ENCODE measurements around the gene DDX10.

The DDX10 gene

GRCh38 chr11:108793138-108793537 is 128.3 kb downstream of the DDX10 start:
- no peak overlapping the region for H2BK12ac ChIP-seq (ENCODE audit: low read length)
- no peak overlapping the region for H3K27ac ChIP-seq (replicated peaks; ENCODE audit: low read length)
- H3K18ac ChIP-seq (ENCODE audit: low read length): no peak overlapping the region
- no peak overlapping the region for H3K4me3 ChIP-seq (ENCODE audit: low read length in 2 of 2)
- H4K8ac ChIP-seq (ENCODE audit: low read depth, low read length): no peak overlapping the region
- H3K4me2 ChIP-seq (ENCODE audit: insufficient read depth, low read length, poor library complexity, severe bottlenecking): no peak overlapping the region
- no peak overlapping the region for H3K23ac ChIP-seq (ENCODE audit: low read depth, low read length, poor library complexity)
- no peak overlapping the region for H2BK120ac ChIP-seq (ENCODE audit: low read depth, low read length)
- WGBS, 2 donors (ENCODE audit: extremely low coverage in 2 of 2, insufficient read length in 2 of 2, insufficient replicate concordance in 1 of 2): no CpG with 5 or more reads among the region's 2 CpGs
- no peaks in the 10 kb centered on the region for H3K36me3 ChIP-seq (replicated peaks in 1 of 2; ENCODE audit: control insufficient read depth in 2 of 2, insufficient read depth in 2 of 2, low read length in 2 of 2)
- no peaks in the 10 kb centered on the region for H3K27me3 ChIP-seq (ENCODE audit: control insufficient read depth in 3 of 3, insufficient read depth in 3 of 3, low read depth in 1 of 3, low read length in 3 of 3)
- no peak overlapping the region for H4K91ac ChIP-seq (ENCODE audit: low read depth, low read length, poor library complexity)
- no peaks in the 10 kb centered on the region for H3K79me1 ChIP-seq (ENCODE audit: low read depth, low read length)
- no peak overlapping the region for H2AK5ac ChIP-seq (ENCODE audit: low read depth, low read length)
- DNase-seq (ENCODE audit: low spot score): no peak
- no peak overlapping the region for H2BK5ac ChIP-seq (ENCODE audit: low read length)
- H3K9ac ChIP-seq (ENCODE audit: low read depth, low read length, poor library complexity): no peak overlapping the region
- H2BK15ac ChIP-seq (ENCODE audit: low read length): no peak overlapping the region
- no peak overlapping the region for H3K14ac ChIP-seq (ENCODE audit: low read length)
- H3K9me3 ChIP-seq (replicated peaks in 1 of 2; ENCODE audit: control insufficient read depth in 2 of 2, insufficient read depth in 1 of 2, low read depth in 1 of 2, low read length in 2 of 2): no peaks in the 10 kb centered on the region
- H2AFZ ChIP-seq (ENCODE audit: low read length): no peak overlapping the region
- H3K4me1 ChIP-seq (ENCODE audit: control insufficient read depth in 2 of 2, insufficient read depth in 1 of 2, low read depth in 1 of 2, low read length in 2 of 2): peaks cover 4 to 7% of the 10 kb centered on the region in 2 donors
- H3K4ac ChIP-seq (ENCODE audit: low read length): no peak overlapping the region

GRCh38 chr11:108793611-108794010 is 128.7 kb downstream of the DDX10 start:
- DNase-seq (ENCODE audit: low spot score): no peak
- H2AK5ac ChIP-seq (ENCODE audit: low read depth, low read length): no peak overlapping the region
- no CpG with 5 or more reads among the region's 2 CpGs for WGBS, 2 donors (ENCODE audit: extremely low coverage in 2 of 2, insufficient read length in 2 of 2, insufficient replicate concordance in 1 of 2)

DNA sequence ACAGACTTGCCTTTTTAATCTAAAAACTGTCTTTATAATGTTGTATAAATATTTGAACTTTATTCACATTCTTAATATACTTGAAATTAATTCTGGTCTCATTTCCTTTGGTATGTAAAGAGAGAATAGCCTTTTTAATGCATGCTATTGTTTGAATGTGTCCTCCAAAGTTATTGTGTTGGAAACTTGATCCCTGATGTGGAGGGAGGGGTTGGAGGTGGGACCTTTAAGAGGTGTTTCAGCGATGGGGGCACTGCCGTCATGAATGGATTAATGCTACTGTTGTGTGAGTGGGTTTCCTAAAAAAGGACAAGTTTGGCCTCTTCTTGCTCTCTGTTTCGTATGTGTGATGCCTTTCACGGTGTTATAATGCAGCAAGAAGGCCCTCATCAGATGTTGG is 131.7 kb downstream of the DDX10 start:
- Histone ChIP-seq H2BK15ac (ENCODE audit: low read length) (no peak overlapping the region), H3K4ac (ENCODE audit: low read length) (no peak overlapping the region), H3K9me3 (replicated peaks in 1 of 2; ENCODE audit: control insufficient read depth in 2 of 2, insufficient read depth in 1 of 2, low read depth in 1 of 2, low read length in 2 of 2) (no peaks in the 10 kb centered on the region), H2AK5ac (ENCODE audit: low read depth, low read length) (no peak overlapping the region), H3K23ac (ENCODE audit: low read depth, low read length, poor library complexity) (no peak overlapping the region), H3K4me1 (ENCODE audit: control insufficient read depth in 2 of 2, insufficient read depth in 1 of 2, low read depth in 1 of 2, low read length in 2 of 2) (peaks cover 3 to 4% of the 10 kb centered on the region in 2 donors), H3K27me3 (ENCODE audit: control insufficient read depth in 3 of 3, insufficient read depth in 3 of 3, low read depth in 1 of 3, low read length in 3 of 3) (no peaks in the 10 kb centered on the region), H4K8ac (ENCODE audit: low read depth, low read length) (no peak overlapping the region), H2BK120ac (ENCODE audit: low read depth, low read length) (no peak overlapping the region), H3K36me3 (replicated peaks in 1 of 2; ENCODE audit: control insufficient read depth in 2 of 2, insufficient read depth in 2 of 2, low read length in 2 of 2) (no peaks in the 10 kb centered on the region), H3K18ac (ENCODE audit: low read length) (no peak overlapping the region), H2BK5ac (ENCODE audit: low read length) (no peak overlapping the region), H3K9ac (ENCODE audit: low read depth, low read length, poor library complexity) (no peak overlapping the region), H3K27ac (replicated peaks; ENCODE audit: low read length) (no peak overlapping the region), H3K14ac (ENCODE audit: low read length) (no peak overlapping the region), H3K79me1 (ENCODE audit: low read depth, low read length) (no peaks in the 10 kb centered on the region), H3K4me2 (ENCODE audit: insufficient read depth, low read length, poor library complexity, severe bottlenecking) (no peak overlapping the region), H2AFZ (ENCODE audit: low read length) (no peak overlapping the region), H4K91ac (ENCODE audit: low read depth, low read length, poor library complexity) (no peak overlapping the region), H3K4me3 (ENCODE audit: low read length in 2 of 2) (no peak overlapping the region), H2BK12ac (ENCODE audit: low read length) (no peak overlapping the region)
- no CpG with 5 or more reads among the region's 4 CpGs for WGBS, 2 donors (ENCODE audit: extremely low coverage in 2 of 2, insufficient read length in 2 of 2, insufficient replicate concordance in 1 of 2)
- no peak for DNase-seq (ENCODE audit: low spot score)

More at GRCh38 chr11:108793611-108794010, 128.7 kb downstream of the DDX10 start:
- no peak overlapping the region for H4K91ac ChIP-seq (ENCODE audit: low read depth, low read length, poor library complexity)
- no peak overlapping the region for H2AFZ ChIP-seq (ENCODE audit: low read length)
- no peak overlapping the region for H2BK120ac ChIP-seq (ENCODE audit: low read depth, low read length)
- no peak overlapping the region for H3K18ac ChIP-seq (ENCODE audit: low read length)
- H2BK12ac ChIP-seq (ENCODE audit: low read length): no peak overlapping the region
- H3K4me1 ChIP-seq (ENCODE audit: control insufficient read depth in 2 of 2, insufficient read depth in 1 of 2, low read depth in 1 of 2, low read length in 2 of 2): peaks cover 4 to 7% of the 10 kb centered on the region in 2 donors
- H3K36me3 ChIP-seq (replicated peaks in 1 of 2; ENCODE audit: control insufficient read depth in 2 of 2, insufficient read depth in 2 of 2, low read length in 2 of 2): no peaks in the 10 kb centered on the region
- no peak overlapping the region for H3K4ac ChIP-seq (ENCODE audit: low read length)
- no peak overlapping the region for H3K4me2 ChIP-seq (ENCODE audit: insufficient read depth, low read length, poor library complexity, severe bottlenecking)
- H3K79me1 ChIP-seq (ENCODE audit: low read depth, low read length): no peaks in the 10 kb centered on the region
- no peak overlapping the region for H3K9ac ChIP-seq (ENCODE audit: low read depth, low read length, poor library complexity)
- no peak overlapping the region for H4K8ac ChIP-seq (ENCODE audit: low read depth, low read length)
- H3K27ac ChIP-seq (replicated peaks; ENCODE audit: low read length): no peak overlapping the region
- H2BK15ac ChIP-seq (ENCODE audit: low read length): no peak overlapping the region
- H3K9me3 ChIP-seq (replicated peaks in 1 of 2; ENCODE audit: control insufficient read depth in 2 of 2, insufficient read depth in 1 of 2, low read depth in 1 of 2, low read length in 2 of 2): no peaks in the 10 kb centered on the region
- no peak overlapping the region for H3K14ac ChIP-seq (ENCODE audit: low read length)
- H3K4me3 ChIP-seq (ENCODE audit: low read length in 2 of 2): no peak overlapping the region
- no peak overlapping the region for H3K23ac ChIP-seq (ENCODE audit: low read depth, low read length, poor library complexity)
- H2BK5ac ChIP-seq (ENCODE audit: low read length): no peak overlapping the region
- H3K27me3 ChIP-seq (ENCODE audit: control insufficient read depth in 3 of 3, insufficient read depth in 3 of 3, low read depth in 1 of 3, low read length in 3 of 3): no peaks in the 10 kb centered on the region

- no peak overlapping the region for H2AK5ac ChIP-seq (ENCODE audit: low read depth, low read length)
- no peak overlapping the region for H3K27ac ChIP-seq (replicated peaks; ENCODE audit: low read length)
- no peaks in the 10 kb centered on the region for H3K27me3 ChIP-seq (ENCODE audit: control insufficient read depth in 3 of 3, insufficient read depth in 3 of 3, low read depth in 1 of 3, low read length in 3 of 3)
- WGBS, 2 donors (ENCODE audit: extremely low coverage in 2 of 2, insufficient read length in 2 of 2, insufficient replicate concordance in 1 of 2): no CpG with 5 or more reads among the region's 4 CpGs
- H3K79me1 ChIP-seq (ENCODE audit: low read depth, low read length): no peaks in the 10 kb centered on the region
- no peak overlapping the region for H3K14ac ChIP-seq (ENCODE audit: low read length)
- H3K9ac ChIP-seq (ENCODE audit: low read depth, low read length, poor library complexity): no peak overlapping the region
- H3K36me3 ChIP-seq (replicated peaks in 1 of 2; ENCODE audit: control insufficient read depth in 2 of 2, insufficient read depth in 2 of 2, low read length in 2 of 2): no peaks in the 10 kb centered on the region
- H2BK120ac ChIP-seq (ENCODE audit: low read depth, low read length): no peak overlapping the region
- no peak overlapping the region for H3K18ac ChIP-seq (ENCODE audit: low read length)
- H3K4ac ChIP-seq (ENCODE audit: low read length): no peak overlapping the region
- no peak overlapping the region for H4K91ac ChIP-seq (ENCODE audit: low read depth, low read length, poor library complexity)
- H3K9me3 ChIP-seq (replicated peaks in 1 of 2; ENCODE audit: control insufficient read depth in 2 of 2, insufficient read depth in 1 of 2, low read depth in 1 of 2, low read length in 2 of 2): no peaks in the 10 kb centered on the region
- H2BK15ac ChIP-seq (ENCODE audit: low read length): no peak overlapping the region
- no peak overlapping the region for H2AFZ ChIP-seq (ENCODE audit: low read length)
- H3K4me1 ChIP-seq (ENCODE audit: control insufficient read depth in 2 of 2, insufficient read depth in 1 of 2, low read depth in 1 of 2, low read length in 2 of 2): peaks cover 3 to 4% of the 10 kb centered on the region in 2 donors
- H2BK12ac ChIP-seq (ENCODE audit: low read length): no peak overlapping the region
- no peak overlapping the region for H3K4me3 ChIP-seq (ENCODE audit: low read length in 2 of 2)
- H3K23ac ChIP-seq (ENCODE audit: low read depth, low read length, poor library complexity): no peak overlapping the region
- no peak overlapping the region for H2BK5ac ChIP-seq (ENCODE audit: low read length)
- no peak overlapping the region for H3K4me2 ChIP-seq (ENCODE audit: insufficient read depth, low read length, poor library complexity, severe bottlenecking)
- no peak overlapping the region for H4K8ac ChIP-seq (ENCODE audit: low read depth, low read length)
- no peak for DNase-seq (ENCODE audit: low spot score)
Observed at GRCh38 chr11:108797578-108798100, 132.8 kb downstream of the DDX10 start.

All from neuronal stem cell (in vitro differentiated cells).